HEK293T (cell line): Measurements from ENCODE around the gene EFCAB7.
"Not testable (repeated sequence)": the region's sequence is repeated elsewhere in the genome, so short reads cannot be mapped to it uniquely, and the experiment has no call there.

Experiments used
- ARNT ChIP-seq: fragments of 450-650 bp; IDR thresholded peaks from 2 replicates; pipeline ENCODE4 v1.6.1; 2017; ENCODE audit warnings: mild to moderate bottlenecking
- BHLHE40 ChIP-seq: fragments of 450-650 bp; IDR thresholded peaks from 2 replicates; pipeline ENCODE4 v1.6.1; 2016; ENCODE audit warnings: mild to moderate bottlenecking, moderate library complexity, borderline replicate concordance
- CTBP1 ChIP-seq: fragments of 450-650 bp; IDR thresholded peaks from 2 replicates; pipeline ENCODE4 v1.6.1; 2016; ENCODE audit warnings: borderline replicate concordance
- FOXK2 ChIP-seq: fragments of 450-650 bp; IDR thresholded peaks from 2 replicates; pipeline ENCODE4 v1.6.1; 2016; ENCODE audit warnings: mild to moderate bottlenecking
- FOXM1 ChIP-seq: fragments of 450-650 bp; IDR thresholded peaks from 2 replicates; pipeline ENCODE4 v1.6.1; 2017; ENCODE audit warnings: mild to moderate bottlenecking, borderline replicate concordance
- HDGF ChIP-seq: fragments of 450-650 bp; IDR thresholded peaks from 2 replicates; pipeline ENCODE4 v1.6.1; 2017; ENCODE audit warnings: antibody characterized with exemption, borderline replicate concordance
- L3MBTL2 ChIP-seq: fragments of 450-650 bp; conservative IDR thresholded peaks from 2 replicates; pipeline ENCODE4 v1.6.1; 2016; ENCODE audit warnings: mild to moderate bottlenecking
- LEF1 ChIP-seq: fragments of 450-650 bp; IDR thresholded peaks from 2 replicates; pipeline ENCODE4 v1.6.1; 2017; ENCODE audit warnings: mild to moderate bottlenecking, borderline replicate concordance
- SP1 ChIP-seq: fragments of 450-650 bp; IDR thresholded peaks from 2 replicates; pipeline ENCODE4 v1.6.1; 2017
- SUZ12 ChIP-seq: fragments of 450-650 bp; IDR thresholded peaks from 2 replicates; pipeline ENCODE4 v1.6.1; 2016; ENCODE audit warnings: mild to moderate bottlenecking
- TARDBP ChIP-seq: fragments of 450-650 bp; IDR thresholded peaks from 2 replicates; pipeline ENCODE4 v1.6.1; 2016
- ZNF384 ChIP-seq: fragments of 450-650 bp; IDR thresholded peaks from 2 replicates; pipeline ENCODE4 v1.6.1; 2016
- TF ChIP-seq, protein P1 (sequence below): fragments of 450-650 bp; IDR thresholded peaks from 2 replicates; pipeline ENCODE4 v1.6.1; 2016

DNA sequence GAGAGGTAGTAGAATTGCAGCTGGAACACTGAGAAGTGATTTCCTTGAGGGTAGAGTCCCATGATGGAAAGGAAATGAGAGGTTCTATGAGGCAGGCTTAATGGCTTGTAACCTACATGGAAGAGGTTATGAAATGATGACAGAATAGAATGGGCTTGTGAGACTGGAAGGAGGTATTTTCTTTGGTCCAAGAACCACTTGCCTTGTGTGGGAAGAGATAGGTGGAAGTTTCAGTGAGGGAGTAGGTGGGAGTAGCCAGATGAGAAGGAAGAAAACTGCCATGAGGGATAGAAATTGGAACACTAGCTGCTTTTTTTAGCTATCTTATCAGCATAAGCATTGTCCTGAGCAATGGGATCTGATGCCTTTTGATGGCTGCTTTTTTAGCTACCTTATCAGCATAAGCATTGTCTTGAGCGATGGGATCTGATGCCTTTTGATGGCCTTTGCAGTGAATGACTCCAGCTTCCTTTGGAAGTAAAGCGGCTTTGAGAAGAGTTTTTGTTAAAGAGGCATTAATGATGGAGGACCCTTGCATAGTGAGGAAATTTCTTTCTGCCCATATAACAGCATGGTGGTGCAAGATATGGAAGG, 51.0 kb downstream of the EFCAB7 start:
- not testable (repeated sequence) for TF ChIP-seq ARNT, FOXK2, SP1, L3MBTL2, LEF1, BHLHE40, FOXM1, SUZ12, CTBP1, HDGF, ZNF384, TARDBP
- TF ChIP-seq, protein P1, sequence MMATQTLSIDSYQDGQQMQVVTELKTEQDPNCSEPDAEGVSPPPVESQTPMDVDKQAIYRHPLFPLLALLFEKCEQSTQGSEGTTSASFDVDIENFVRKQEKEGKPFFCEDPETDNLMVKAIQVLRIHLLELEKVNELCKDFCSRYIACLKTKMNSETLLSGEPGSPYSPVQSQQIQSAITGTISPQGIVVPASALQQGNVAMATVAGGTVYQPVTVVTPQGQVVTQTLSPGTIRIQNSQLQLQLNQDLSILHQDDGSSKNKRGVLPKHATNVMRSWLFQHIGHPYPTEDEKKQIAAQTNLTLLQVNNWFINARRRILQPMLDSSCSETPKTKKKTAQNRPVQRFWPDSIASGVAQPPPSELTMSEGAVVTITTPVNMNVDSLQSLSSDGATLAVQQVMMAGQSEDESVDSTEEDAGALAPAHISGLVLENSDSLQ = not testable (repeated sequence)
